HL-60 (cell line): ENCODE data around the gene TDRD12.

Experiments
- POLR2AphosphoS5 ChIP-seq: IDR thresholded peaks from 2 replicates; pipeline ENCODE4 v1.6.1; 2012; ENCODE audit warnings: low read depth
- TF ChIP-seq, protein P1 (sequence below): IDR thresholded peaks from one replicate; pipeline ENCODE4 v1.5.1; 2011; ENCODE audit warnings: low read length, control low read depth, inconsistent platforms; ENCODE audit not compliant: insufficient read depth

DNA sequence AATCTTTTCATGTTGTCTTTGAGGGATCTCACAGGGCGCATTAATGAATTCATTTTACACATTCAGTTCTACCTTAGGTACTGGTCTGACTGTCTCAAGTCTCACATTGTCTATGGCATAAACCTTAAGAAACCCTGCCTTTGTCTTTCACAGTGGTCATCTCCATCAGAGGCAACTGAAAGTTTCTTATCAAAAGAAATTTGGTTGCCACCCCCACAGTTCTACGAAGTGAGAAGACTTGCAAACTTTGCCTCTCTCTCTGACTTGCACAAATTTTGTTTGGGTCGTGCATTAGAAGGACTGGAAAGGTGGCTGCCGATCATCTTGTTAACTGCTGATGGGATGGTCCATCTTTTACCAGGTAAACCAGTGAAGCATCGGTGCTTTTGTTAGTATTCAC lies 10.5 kb upstream of the TDRD12 start:
- TF ChIP-seq, protein P1, sequence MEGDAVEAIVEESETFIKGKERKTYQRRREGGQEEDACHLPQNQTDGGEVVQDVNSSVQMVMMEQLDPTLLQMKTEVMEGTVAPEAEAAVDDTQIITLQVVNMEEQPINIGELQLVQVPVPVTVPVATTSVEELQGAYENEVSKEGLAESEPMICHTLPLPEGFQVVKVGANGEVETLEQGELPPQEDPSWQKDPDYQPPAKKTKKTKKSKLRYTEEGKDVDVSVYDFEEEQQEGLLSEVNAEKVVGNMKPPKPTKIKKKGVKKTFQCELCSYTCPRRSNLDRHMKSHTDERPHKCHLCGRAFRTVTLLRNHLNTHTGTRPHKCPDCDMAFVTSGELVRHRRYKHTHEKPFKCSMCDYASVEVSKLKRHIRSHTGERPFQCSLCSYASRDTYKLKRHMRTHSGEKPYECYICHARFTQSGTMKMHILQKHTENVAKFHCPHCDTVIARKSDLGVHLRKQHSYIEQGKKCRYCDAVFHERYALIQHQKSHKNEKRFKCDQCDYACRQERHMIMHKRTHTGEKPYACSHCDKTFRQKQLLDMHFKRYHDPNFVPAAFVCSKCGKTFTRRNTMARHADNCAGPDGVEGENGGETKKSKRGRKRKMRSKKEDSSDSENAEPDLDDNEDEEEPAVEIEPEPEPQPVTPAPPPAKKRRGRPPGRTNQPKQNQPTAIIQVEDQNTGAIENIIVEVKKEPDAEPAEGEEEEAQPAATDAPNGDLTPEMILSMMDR = no peak
- no peak for TF ChIP-seq POLR2AphosphoS5
